Esophagus (tissue), 2 donors: Measurements from ENCODE around the gene AOAH. TPM values are rescaled to one million over a fixed set of nuclear protein-coding genes. Genes with fewer than 3 reads are reported as not detected.
"Not testable (repeated sequence)": the region's sequence is repeated elsewhere in the genome, so short reads cannot be mapped to it uniquely, and the experiment has no call there.

Experiments used
- H3K27ac ChIP-seq, 2 donors: one replicate each; pipeline ENCODE4 v1.5.1; 2013; ENCODE audit warnings: low read depth in 2 of 2, mild to moderate bottlenecking in 2 of 2, inconsistent platforms in 1 of 2, low read length in 1 of 2, moderate library complexity in 1 of 2
- H3K27me3 ChIP-seq, 2 donors: one replicate each; pipeline ENCODE4 v1.6.1; 2013; ENCODE audit warnings: low read length in 2 of 2, control low read depth in 1 of 2, mild to moderate bottlenecking in 1 of 2; ENCODE audit not compliant: insufficient read depth in 2 of 2, control insufficient read depth in 1 of 2
- H3K36me3 ChIP-seq, 2 donors: one replicate each; pipeline ENCODE4 v1.6.1; 2013; ENCODE audit warnings: low read length in 1 of 2; ENCODE audit not compliant: control insufficient read depth in 2 of 2, insufficient read depth in 2 of 2
- H3K4me1 ChIP-seq, 2 donors: one replicate each; pipeline ENCODE4 v1.6.1; 2013; ENCODE audit warnings: low read length in 1 of 2; ENCODE audit not compliant: control insufficient read depth in 2 of 2, insufficient read depth in 2 of 2
- H3K4me3 ChIP-seq, 2 donors: one replicate each; pipeline ENCODE4 v1.5.1; 2013; ENCODE audit warnings: low read length in 2 of 2, mild to moderate bottlenecking in 2 of 2, low read depth in 1 of 2, moderate library complexity in 1 of 2
- H3K9me3 ChIP-seq, 2 donors: one replicate each; pipeline ENCODE4 v1.6.1; 2013; ENCODE audit warnings: mild to moderate bottlenecking in 2 of 2, low read depth in 1 of 2, low read length in 1 of 2, moderate library complexity in 1 of 2; ENCODE audit not compliant: control insufficient read depth in 2 of 2, insufficient read depth in 1 of 2
- WGBS, 2 donors: extraction: QIAGEN DNeasy Blood & Tissue Kit; methylation state at CpG; one replicate each; pipeline ENCODE4 v1.1.7; 2013; 5-methylcytosine and 5-hydroxymethylcytosine counted together
- polyA plus RNA-seq, 2 donors: library from polyadenylated mRNA; stranded (reverse); fragments of 200-250 nt; gene quantifications; one replicate each; pipeline ENCODE4 v1.2.3, GENCODE V29; 2013
- donor health status: healthy with polysubstance abuse.
- donor health status: Bipolar disorder and iron deficiency.

AOAH gene
- polyA plus RNA-seq, 2 donors, result 0.71 to 1.7 TPM

DNA sequence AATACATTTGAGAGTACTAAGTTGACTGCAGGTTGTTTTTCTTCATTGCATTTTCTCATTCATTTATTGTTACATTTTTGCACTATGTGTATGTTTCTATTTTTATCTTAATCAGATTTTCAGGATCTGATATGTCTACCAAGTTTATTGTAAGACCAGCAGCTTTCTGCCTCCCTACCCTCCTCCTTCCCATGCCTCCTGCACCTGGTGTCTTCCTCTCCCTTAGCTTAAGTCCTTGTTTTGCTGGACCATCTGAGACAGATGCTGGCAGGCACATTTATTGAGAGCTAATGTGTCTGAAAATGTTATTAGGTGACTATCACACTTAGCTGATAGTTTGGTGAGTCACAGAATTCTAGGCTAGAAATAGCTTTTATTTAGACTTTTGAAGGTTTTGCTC lies 255.1 kb downstream of the AOAH start:
- Histone ChIP-seq H3K4me1 (peaks cover 0 to 6% of the 10 kb centered on the region in 2 donors), H3K9me3 (no peaks in the 10 kb centered on the region), H3K36me3 (no peaks in the 10 kb centered on the region), H3K27ac (no peak overlapping the region), H3K4me3 (no peak overlapping the region), H3K27me3 (no peaks in the 10 kb centered on the region)

- 58 to 62% methylated on average over 2 of the region's 2 CpGs for WGBS, 2 donors
- H3K4me3 ChIP-seq, result no peak overlapping the region
- H3K9me3 ChIP-seq, result no peaks in the 10 kb centered on the region
- no peak overlapping the region for H3K27ac ChIP-seq
- H3K36me3 ChIP-seq, result no peaks in the 10 kb centered on the region
- no peaks in the 10 kb centered on the region for H3K27me3 ChIP-seq
- H3K4me1 ChIP-seq, result peaks cover 0 to under 1% of the 10 kb centered on the region in 2 donors
Observed at GRCh38 chr7:36468370-36469101, 255.8 kb downstream of the AOAH start.

- not testable (repeated sequence) for H3K9me3 ChIP-seq, H3K36me3 ChIP-seq, H3K27ac ChIP-seq, H3K4me1 ChIP-seq, H3K4me3 ChIP-seq, H3K27me3 ChIP-seq
- WGBS, 2 donors, result 82 to 83% methylated on average over 5 of the region's 5 CpGs
Observed at GRCh38 chr7:36466001-36466400, 258.3 kb downstream of the AOAH start.

DNA sequence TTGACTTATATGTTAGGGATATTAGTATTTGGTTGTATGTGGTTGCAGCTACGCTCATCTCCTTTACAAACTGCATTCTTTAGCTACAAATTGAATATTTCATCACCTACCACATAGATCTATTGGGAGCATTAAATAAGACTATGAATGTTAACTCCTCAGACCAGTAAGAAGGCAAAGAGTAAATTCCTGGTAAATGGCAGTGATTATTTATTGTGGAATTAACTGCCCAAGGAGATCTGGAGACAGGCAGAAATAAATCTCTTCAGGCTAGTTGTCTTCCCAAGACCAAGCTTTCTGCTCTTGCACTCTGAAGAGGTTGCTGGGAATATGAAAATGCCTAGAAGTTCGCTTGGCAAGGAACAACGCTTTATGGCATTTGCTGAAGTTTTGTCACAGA lies 260.0 kb downstream of the AOAH start:
- 73 to 87% methylated on average over 3 of the region's 3 CpGs for WGBS, 2 donors
- Histone ChIP-seq H3K27me3 (no peaks in the 10 kb centered on the region), H3K27ac (no peak overlapping the region), H3K36me3 (no peaks in the 10 kb centered on the region), H3K4me1 (no peaks in the 10 kb centered on the region), H3K4me3 (no peak overlapping the region), H3K9me3 (no peaks in the 10 kb centered on the region)
